Measurements from ENCODE around the gene PARVB. TPM values are rescaled to one million over a fixed set of nuclear protein-coding genes. Genes with fewer than 3 reads are reported as not detected.

Gene PARVB
- total RNA-seq, 1 donor from 2014 or later = 49.3 TPM

GRCh38 chr22:44214764-44215163 is 190.7 kb downstream of the PARVB start:
- Histone ChIP-seq H3K9me3 (peaks cover 3% of the 10 kb centered on the region), H3K27ac (no peak overlapping the region), H3K36me3 (no peaks in the 10 kb centered on the region), H3K4me1 (no peaks in the 10 kb centered on the region), H3K27me3 (no peaks in the 10 kb centered on the region), H3K4me3 (no peak overlapping the region)
- ATAC-seq (no peak), DNase-seq (no peak)
- intact Hi-C loops (cut with DNase I) = no loop called here
- no peak for TF ChIP-seq CTCF (IDR thresholded peaks at IDR 0.05)

- no peaks in the 10 kb centered on the region for H3K36me3 ChIP-seq
- no peaks in the 10 kb centered on the region for H3K27me3 ChIP-seq
- TF ChIP-seq CTCF (IDR thresholded peaks at IDR 0.05) = no peak
- ATAC-seq = no peak
- no peak for DNase-seq
- no peak overlapping the region for H3K27ac ChIP-seq
- no peaks in the 10 kb centered on the region for H3K9me3 ChIP-seq
- intact Hi-C loops (cut with DNase I) = no loop called here
- no peaks in the 10 kb centered on the region for H3K4me1 ChIP-seq
- no peak overlapping the region for H3K4me3 ChIP-seq
Observed at GRCh38 chr22:44215287-44215686, 191.2 kb downstream of the PARVB start.

- H3K4me1 ChIP-seq = no peaks in the 10 kb centered on the region
- H3K4me3 ChIP-seq = no peak overlapping the region
- ATAC-seq (no peak), DNase-seq (no peak)
- intact Hi-C loops (cut with DNase I) = no loop called here
- TF ChIP-seq CTCF (IDR thresholded peaks at IDR 0.05) = no peak
- H3K27ac ChIP-seq = no peak overlapping the region
- no peaks in the 10 kb centered on the region for H3K36me3 ChIP-seq
- H3K9me3 ChIP-seq = no peaks in the 10 kb centered on the region
- no peaks in the 10 kb centered on the region for H3K27me3 ChIP-seq
Observed at GRCh38 chr22:44217346-44217745, 193.2 kb downstream of the PARVB start.

GRCh38 chr22:44218071-44218470 is 194.0 kb downstream of the PARVB start:
- intact Hi-C loops (cut with DNase I) = no loop called here
- ATAC-seq (no peak), DNase-seq (no peak)
- no peaks in the 10 kb centered on the region for H3K27me3 ChIP-seq
- TF ChIP-seq CTCF (IDR thresholded peaks at IDR 0.05) = no peak
- no peaks in the 10 kb centered on the region for H3K4me1 ChIP-seq
- H3K27ac ChIP-seq = no peak overlapping the region
- no peak overlapping the region for H3K4me3 ChIP-seq
- no peaks in the 10 kb centered on the region for H3K9me3 ChIP-seq
- no peaks in the 10 kb centered on the region for H3K36me3 ChIP-seq

GRCh38 chr22:44219101-44219870 is 195.2 kb downstream of the PARVB start:
- Histone ChIP-seq H3K4me3 (no peak overlapping the region), H3K27me3 (no peaks in the 10 kb centered on the region), H3K4me1 (no peaks in the 10 kb centered on the region), H3K36me3 (no peaks in the 10 kb centered on the region), H3K27ac (no peak overlapping the region), H3K9me3 (no peaks in the 10 kb centered on the region)
- DNase-seq = no peak
- ATAC-seq = no peak
- intact Hi-C loops (cut with DNase I) = no loop called here
- TF ChIP-seq CTCF (IDR thresholded peaks at IDR 0.05) = no peak

Measured in upper lobe of right lung (tissue), 1 donor.